HG03457 (cell line): Measurements from ENCODE around the gene CDC42BPA.

Experiments
- ATAC-seq: cut with Tn5 transposase; IDR thresholded peaks from one replicate; pipeline ENCODE4 v1.9.1; 2021; ENCODE audit warnings: moderate number of reproducible peaks; ENCODE audit not compliant: unreplicated experiment

The CDC42BPA gene

GRCh38 chr1:227335242-227336020 lies 17.1 kb upstream of the CDC42BPA start:
- no peak for ATAC-seq

DNA sequence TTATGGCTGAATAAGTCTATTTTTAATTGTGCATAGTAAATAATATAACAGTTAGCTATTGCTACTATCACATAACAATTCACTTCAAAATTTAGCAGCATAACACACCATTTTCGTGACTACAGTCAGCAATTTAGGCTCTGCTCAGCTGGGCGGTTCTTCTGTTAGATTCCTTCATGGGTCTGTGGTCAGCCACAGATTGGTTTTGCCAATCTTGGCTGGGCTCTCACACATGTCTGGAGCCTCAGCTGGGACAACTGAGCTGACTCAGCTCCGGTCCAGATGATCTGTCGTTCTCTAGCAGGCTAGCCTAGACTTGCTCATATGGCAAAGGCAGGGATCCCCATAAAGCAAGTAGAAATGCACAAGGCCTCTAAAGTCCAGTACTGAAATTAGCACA lies 15.1 kb upstream of the CDC42BPA start:
- no peak for ATAC-seq

DNA sequence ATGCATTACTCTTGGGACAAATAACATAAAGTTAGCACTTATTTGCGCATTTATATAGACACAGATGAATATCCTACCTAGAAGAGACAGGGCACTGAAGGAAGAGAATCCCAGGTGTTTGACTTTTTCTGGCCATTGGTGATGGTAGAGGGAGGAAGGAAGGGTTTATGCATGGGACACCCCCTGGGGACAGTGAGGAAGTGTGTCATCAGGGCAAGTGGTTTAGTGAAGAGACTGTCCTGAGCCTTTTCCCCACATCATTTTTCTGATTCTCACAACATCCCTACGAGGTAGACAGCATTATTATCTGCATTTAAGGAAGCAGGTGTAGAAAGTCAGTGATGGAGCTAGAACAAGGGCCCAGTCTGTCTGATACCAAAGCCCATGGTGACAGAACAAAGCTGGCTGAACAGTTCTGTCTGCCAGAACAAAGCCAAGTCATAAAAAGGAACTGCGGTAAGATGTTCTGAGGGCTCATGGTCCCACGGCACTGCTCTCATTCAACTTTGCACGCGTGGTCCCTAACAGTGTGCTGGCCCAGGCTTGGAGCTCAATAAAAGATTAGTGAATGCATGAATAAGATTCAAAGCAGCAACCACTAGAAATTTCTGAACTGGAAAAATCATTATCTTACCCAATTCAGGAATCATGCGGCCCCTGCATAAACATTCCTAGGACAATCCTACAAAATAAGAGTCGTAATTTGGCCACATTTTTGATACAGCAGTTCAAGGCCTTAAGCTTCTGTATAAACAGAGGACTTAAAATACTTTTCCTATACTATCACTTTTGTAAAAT lies 12.2 kb upstream of the CDC42BPA start:
- no peak for ATAC-seq

- ATAC-seq: no peak
These were observed 10.2 kb upstream of the CDC42BPA start for GRCh38 chr1:227328405-227329019.

- no peak for ATAC-seq
These were observed 6.9 kb upstream of the CDC42BPA start for GRCh38 chr1:227325156-227325555.

DNA sequence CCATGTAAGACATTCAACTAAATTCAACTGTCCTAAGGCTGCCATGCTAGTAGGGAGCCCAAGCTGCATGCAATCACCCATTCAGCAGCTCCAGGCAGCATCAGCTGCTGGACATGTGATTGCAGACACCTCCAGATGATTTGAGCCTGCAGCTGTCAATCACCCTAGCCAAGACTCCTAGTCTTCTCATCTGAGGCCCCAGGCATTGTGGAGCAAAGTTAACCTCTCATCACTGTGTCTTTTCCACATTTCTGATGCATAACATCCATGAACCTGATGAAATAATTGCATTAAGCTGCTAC lies 5.6 kb upstream of the CDC42BPA start:
- ATAC-seq: no peak

GRCh38 chr1:227323171-227323966 lies 5.1 kb upstream of the CDC42BPA start:
- ATAC-seq: no peak

DNA sequence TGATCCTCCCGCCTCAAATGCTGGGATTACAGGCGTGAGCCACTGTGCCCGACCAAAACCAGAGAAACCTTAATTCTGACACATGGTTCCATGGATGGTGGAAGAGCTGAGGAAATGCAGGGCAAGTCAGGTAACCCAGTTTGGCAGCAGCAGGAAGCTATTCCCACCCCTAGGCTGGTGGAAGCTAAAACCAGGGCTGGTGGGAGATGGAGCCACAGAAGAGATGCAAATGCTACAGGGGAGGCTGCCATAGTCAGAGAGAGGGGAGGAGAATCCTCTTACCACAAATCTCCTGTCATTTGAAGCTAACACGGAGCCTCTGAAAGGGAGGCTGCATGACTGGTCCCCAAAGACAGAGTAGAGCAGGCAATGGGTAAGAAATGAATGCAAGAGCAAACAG lies 4.1 kb upstream of the CDC42BPA start:
- ATAC-seq: no peak

DNA sequence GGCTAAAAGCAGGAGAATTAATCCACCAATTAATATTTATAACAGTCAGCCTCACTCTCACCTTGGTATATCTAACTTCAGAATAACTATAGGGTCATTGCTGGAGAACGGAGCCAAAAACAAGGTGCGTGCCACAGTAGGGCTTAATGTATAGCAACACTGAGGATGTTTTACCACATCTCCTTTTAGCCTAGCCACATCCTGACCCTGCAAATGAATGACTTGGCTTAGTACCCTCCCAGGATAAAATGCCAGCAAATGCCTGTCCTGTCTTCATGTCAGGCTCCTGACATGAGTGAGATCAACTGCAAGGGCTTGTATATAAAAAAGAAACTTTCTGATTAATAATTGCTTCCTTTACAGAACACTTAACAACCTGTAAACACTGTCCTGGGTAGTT lies 2.7 kb upstream of the CDC42BPA start:
- peak; percentile 49 for ATAC-seq

- no peak for ATAC-seq
These were observed 2.2 kb upstream of the CDC42BPA start for GRCh38 chr1:227320476-227320875.

GRCh38 chr1:227318853-227319607 lies 738 bp upstream of the CDC42BPA start:
- peak; percentile 2 for ATAC-seq

- ATAC-seq: no peak
These were observed 723 bp downstream of the CDC42BPA start for GRCh38 chr1:227317523-227318015.

DNA sequence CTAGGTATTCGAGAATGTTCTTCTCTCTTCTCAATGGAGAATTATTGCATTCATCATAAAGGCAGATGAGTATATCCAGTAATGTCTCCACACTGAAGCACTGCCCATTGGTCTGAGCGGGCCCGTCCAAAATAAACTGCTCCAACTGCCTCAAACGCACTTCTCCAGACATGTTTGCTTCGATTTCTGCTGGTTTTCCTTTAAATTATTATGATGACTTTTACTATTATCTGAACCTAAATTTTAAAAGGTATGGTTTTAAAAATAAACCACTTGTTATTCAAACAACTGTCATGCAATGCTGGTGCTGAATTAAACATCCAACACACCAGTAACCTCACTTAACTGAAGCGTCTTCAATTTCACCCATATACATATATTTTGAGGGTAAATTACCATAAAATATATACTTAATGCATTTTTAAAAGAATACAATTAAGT lies 1.3 kb downstream of the CDC42BPA start:
- no peak for ATAC-seq

DNA sequence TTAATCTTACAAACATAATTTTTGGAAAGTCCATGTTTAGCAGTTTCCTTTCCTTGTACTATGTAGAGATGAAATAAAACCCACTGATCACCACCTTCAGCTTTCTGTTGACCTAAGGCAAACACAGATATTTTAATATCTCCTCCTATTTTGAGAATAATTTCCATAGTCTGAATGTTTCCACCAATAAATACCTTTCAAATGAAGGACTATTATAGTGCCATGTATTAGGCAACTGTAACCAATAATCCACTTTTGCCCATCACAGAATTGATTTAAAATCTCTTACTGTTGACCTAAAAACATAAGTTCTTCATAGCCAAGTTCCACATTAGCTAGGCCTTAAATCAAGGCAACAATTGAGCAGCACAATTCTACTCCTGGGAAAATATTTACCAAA lies 1.8 kb downstream of the CDC42BPA start:
- no peak for ATAC-seq

DNA sequence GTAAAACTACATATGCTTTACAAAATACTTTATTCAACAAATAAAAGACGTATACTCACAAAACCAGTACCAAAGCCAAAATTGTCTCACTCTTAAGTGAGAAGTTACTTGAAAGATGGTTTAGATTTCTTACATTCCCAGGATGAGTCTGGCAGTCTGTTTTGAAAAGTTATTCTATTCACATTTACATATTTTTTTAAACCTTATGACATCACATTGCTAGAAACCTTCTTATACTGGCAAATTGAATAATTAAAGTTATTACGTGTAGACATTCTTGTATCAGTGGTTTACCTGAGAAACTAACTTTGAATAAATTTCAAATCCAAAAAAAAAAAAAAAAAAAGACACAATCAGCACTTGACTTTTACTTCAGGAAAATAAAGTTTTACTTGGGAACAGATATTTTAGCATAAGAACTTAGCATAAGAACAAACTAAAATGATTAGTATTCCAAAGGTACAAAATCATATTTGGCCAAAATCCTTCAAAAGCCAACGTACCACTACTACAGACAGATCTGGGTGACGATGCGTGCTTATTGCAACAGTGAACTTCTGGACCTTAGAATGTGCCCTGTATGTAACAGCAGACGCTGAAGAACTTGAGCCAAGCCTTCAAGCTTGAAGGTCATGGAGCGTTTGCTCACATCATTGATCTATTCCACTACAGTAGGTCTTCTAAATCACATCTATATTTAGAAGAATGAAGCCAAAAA lies 2.5 kb downstream of the CDC42BPA start:
- no peak for ATAC-seq

- no peak for ATAC-seq
These were observed 4.1 kb downstream of the CDC42BPA start for GRCh38 chr1:227314014-227314848.

- no peak for ATAC-seq
These were observed 5.8 kb downstream of the CDC42BPA start for GRCh38 chr1:227312361-227313025.

DNA sequence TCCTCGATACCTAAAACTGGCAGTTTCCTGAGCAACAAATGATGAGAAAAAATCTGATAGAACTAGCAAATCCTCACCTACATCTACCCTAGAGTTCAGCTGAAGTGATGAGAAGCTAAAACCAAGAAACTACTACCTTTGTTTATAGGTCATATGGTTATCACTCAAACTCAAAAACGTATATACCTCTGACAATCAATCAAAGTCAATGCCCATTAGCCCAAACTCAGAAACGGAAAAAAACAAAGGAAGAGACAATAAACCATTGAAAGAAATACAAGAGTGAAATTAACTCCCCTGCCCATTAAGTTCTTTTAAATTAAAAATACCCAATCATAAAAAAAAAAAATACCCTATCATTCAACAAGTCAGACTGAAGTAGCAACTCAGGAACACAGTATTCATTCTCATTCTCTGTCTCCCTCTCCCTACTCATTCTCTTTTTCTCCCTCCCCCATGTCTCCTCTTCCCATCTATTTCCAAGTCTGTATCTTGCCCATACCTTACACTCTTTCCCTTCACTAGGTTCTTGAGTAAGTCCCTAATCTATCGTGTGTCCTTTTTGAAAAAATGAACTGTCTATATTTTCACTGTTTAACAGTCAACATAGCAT lies 6.8 kb downstream of the CDC42BPA start:
- ATAC-seq: no peak
